Peyer's patch (tissue), 4 donors: Measurements from ENCODE around the gene BOLL. TPM values are rescaled to one million over a fixed set of nuclear protein-coding genes. Genes with fewer than 3 reads are reported as not detected.
A peak's percentile ranks its signal among the peaks of the same experiment; 100 is the strongest.

ENCODE experiments used
- DNase-seq, 3 donors: peaks; one replicate each; pipeline ENCODE4 v3.0.0-alpha.2; 2017 to 2019
- H3K27ac ChIP-seq, 4 donors: fragments of 200-600 bp; sonication (generic); one replicate each; pipeline ENCODE4 v1.5.1; 2016 to 2019
- H3K27me3 ChIP-seq, 2 donors: fragments of 200-600 bp; sonication (generic); one replicate each; pipeline ENCODE4 v1.5.1; 2019
- H3K36me3 ChIP-seq, 3 donors: fragments of 200-600 bp; sonication (generic); one replicate each; pipeline ENCODE4 v1.5.1; 2016 to 2019
- H3K4me1 ChIP-seq, 4 donors: fragments of 200-600 bp; sonication (generic); one replicate each; pipeline ENCODE4 v1.5.1; 2016 to 2019
- H3K4me3 ChIP-seq, 4 donors: fragments of 200-600 bp; sonication (generic); 1 replicate in 3 of 4; 2 replicates in 1 of 4; pipeline ENCODE4 v1.5.1; 2016 to 2019; ENCODE audit warnings: mild to moderate bottlenecking in 1 of 4
- H3K9me3 ChIP-seq, 4 donors: fragments of 200-600 bp; sonication (generic); one replicate each; pipeline ENCODE4 v1.5.1; 2016 to 2019; ENCODE audit warnings: mild to moderate bottlenecking in 1 of 4
- CTCF ChIP-seq, 6 experiments: fragments of 450-650 bp in 4 of 6; fragments of 200-600 bp in 2 of 6; sonication (generic) in 1 of 6; IDR thresholded peaks; one replicate each; pipeline ENCODE4 v1.5.1; 2017 to 2019; ENCODE audit warnings: antibody characterized with exemption in 6 of 6, mild to moderate bottlenecking in 3 of 6, moderate library complexity in 1 of 6
- POLR2A ChIP-seq, 2 donors: fragments of 450-650 bp; IDR thresholded peaks; one replicate each; pipeline ENCODE4 v1.5.1; 2017; ENCODE audit warnings: antibody characterized with exemption in 2 of 2, mild to moderate bottlenecking in 2 of 2, moderate library complexity in 2 of 2
- total RNA-seq, 4 donors: library from RNA; depleted of rRNA; stranded (reverse); fragments of >200 nt; gene quantifications; one replicate each; pipeline ENCODE4 v1.1.0, GENCODE V29; 2016

The BOLL gene
- total RNA-seq, 4 donors from 2014 or later: not detected

GRCh38 chr2:197805715-197806633, 20.9 kb upstream of the BOLL start:
- Histone ChIP-seq H3K27ac (no peak overlapping the region), H3K36me3 (no peaks in the 10 kb centered on the region), H3K27me3 (no peaks in the 10 kb centered on the region), H3K4me1 (peaks cover 0 to 8% (median 1%) of the 10 kb centered on the region in 4 donors), H3K4me3 (peak overlapping the region; percentile 56 to 80 (median 68)), H3K9me3 (no peaks in the 10 kb centered on the region)
- TF ChIP-seq CTCF (IDR thresholded peaks at IDR 0.05): no peak
- no peak for TF ChIP-seq POLR2A (IDR thresholded peaks at IDR 0.05)
- no peak for DNase-seq

DNA sequence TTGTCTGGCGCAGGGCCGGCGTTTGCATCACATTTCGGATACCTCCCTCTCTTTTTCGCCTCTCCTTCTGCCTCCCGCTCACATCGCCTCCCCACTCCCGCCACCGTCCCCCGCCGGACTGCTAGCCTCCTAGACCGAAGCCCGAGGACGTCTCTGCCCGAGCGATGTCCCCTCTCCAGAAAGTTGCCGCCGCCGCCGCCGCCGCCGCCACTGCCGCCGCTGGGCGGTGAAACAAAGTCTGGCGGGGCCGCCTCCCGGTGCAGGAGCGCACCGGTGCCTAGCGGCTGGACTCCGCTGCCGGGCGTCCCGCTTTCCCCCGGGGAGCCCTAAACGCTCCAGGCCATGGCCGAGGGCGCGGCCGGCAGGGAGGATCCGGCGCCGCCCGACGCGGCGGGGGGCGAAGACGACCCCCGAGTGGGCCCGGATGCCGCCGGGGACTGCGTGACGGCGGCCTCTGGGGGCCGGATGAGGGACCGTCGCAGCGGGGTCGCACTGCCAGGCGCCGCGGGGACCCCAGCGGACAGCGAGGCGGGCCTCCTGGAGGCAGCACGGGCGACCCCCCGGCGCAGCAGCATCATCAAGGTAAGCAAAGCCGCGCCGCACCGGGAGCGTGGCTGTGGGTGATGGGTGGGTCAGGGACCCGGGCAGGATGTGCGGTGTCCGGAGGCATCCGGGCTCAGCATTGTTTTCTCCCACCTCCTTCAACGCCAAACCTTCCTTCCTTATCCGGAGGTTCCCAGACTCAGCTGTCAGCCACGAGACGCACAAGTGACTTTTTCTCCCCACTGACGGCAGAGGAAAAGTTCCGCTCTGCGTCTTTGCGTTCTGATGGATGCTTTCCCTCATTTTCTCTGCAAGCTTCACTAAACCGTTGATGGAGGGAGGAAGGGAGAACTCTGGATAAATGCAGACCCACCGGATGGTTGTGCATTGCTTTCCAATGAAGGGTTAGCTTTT, 19.9 kb upstream of the BOLL start:
- peak; percentile 29 to 50 (median 49) for DNase-seq
- Histone ChIP-seq H3K4me1 (peaks cover 0 to 8% (median 1%) of the 10 kb centered on the region in 4 donors), H3K9me3 (no peaks in the 10 kb centered on the region), H3K36me3 (no peaks in the 10 kb centered on the region), H3K27me3 (no peaks in the 10 kb centered on the region), H3K4me3 (peak overlapping the region; percentile 56 to 80 (median 68)), H3K27ac (peak overlapping the region; percentile 42 to 71 (median 60))
- TF ChIP-seq POLR2A (IDR thresholded peaks at IDR 0.05): peak in 1 of 2 donors; percentile 1
- TF ChIP-seq CTCF (IDR thresholded peaks at IDR 0.05): no peak

- Histone ChIP-seq H3K4me1 (peaks cover 0 to 8% (median 1%) of the 10 kb centered on the region in 4 donors), H3K27me3 (no peaks in the 10 kb centered on the region)
- TF ChIP-seq CTCF (IDR thresholded peaks at IDR 0.05): no peak
- peak in 1 of 2 donors; percentile 9 for TF ChIP-seq POLR2A (IDR thresholded peaks at IDR 0.05)
These were observed 19.1 kb upstream of the BOLL start, which contains the start of gene PLCL1 for GRCh38 chr2:197804049-197804757. Gene PLCL1, plus strand, starts transcription at chr2:197804593.

DNA sequence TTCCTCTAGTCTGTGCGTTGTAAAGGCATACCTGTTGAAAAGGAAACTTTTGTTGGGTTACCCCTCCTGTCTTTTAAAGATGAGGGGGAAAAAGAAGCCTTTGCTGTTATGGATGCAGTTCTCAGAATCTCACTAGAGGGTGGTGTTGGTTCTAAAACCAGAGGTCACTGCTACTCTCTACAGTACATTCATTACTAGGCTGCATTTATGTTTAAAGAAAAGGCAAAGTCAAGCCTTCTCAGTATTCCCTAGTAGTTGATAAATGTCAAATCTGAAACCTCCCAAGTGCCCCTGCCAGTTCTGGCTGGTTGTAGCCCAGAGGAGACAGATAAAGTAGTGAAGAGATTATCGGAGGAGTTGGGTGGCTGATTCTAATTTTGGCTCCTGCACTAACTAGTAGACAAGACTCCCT, 17.9 kb upstream of the BOLL start:
- no peaks in the 10 kb centered on the region for H3K36me3 ChIP-seq
- H3K27ac ChIP-seq: no peak overlapping the region
- no peak for DNase-seq
- H3K27me3 ChIP-seq: no peaks in the 10 kb centered on the region
- H3K9me3 ChIP-seq: no peaks in the 10 kb centered on the region
- no peak overlapping the region for H3K4me3 ChIP-seq
- TF ChIP-seq POLR2A (IDR thresholded peaks at IDR 0.05) (no peak), CTCF (IDR thresholded peaks at IDR 0.05) (peak; percentile 23 to 69 (median 56))
- H3K4me1 ChIP-seq: peaks cover 0 to 8% (median 1%) of the 10 kb centered on the region in 4 donors

More at GRCh38 chr2:197804049-197804757, 19.1 kb upstream of the BOLL start, which contains the start of gene PLCL1:
- peak; percentile 77 to 94 (median 84) for DNase-seq
- no peaks in the 10 kb centered on the region for H3K9me3 ChIP-seq
- H3K4me3 ChIP-seq: peak within 1 kb of the TSS; percentile 56 to 80 (median 68)
- H3K36me3 ChIP-seq: no peaks in the 10 kb centered on the region
- H3K27ac ChIP-seq: peak within 1 kb of the TSS; percentile 42 to 71 (median 60)

GRCh38 chr2:197801033-197801432, 15.9 kb upstream of the BOLL start:
- Histone ChIP-seq H3K4me1 (peaks cover 0 to 8% (median 1%) of the 10 kb centered on the region in 4 donors), H3K27ac (no peak overlapping the region), H3K9me3 (no peaks in the 10 kb centered on the region), H3K27me3 (no peaks in the 10 kb centered on the region), H3K4me3 (no peak overlapping the region), H3K36me3 (no peaks in the 10 kb centered on the region)
- TF ChIP-seq POLR2A (IDR thresholded peaks at IDR 0.05) (no peak), CTCF (IDR thresholded peaks at IDR 0.05) (no peak)
- no peak for DNase-seq
